ENCODE data around the gene TCF21. TPM values are rescaled to one million over a fixed set of nuclear protein-coding genes. Genes with fewer than 3 reads are reported as not detected.

The TCF21 gene
- total and polyA plus RNA-seq, 10 of the 15 experiments (the other 5 are each of a cell fraction or from before 2014, with no cell fraction given), result 0.08 TPM; not detected in 9

DNA sequence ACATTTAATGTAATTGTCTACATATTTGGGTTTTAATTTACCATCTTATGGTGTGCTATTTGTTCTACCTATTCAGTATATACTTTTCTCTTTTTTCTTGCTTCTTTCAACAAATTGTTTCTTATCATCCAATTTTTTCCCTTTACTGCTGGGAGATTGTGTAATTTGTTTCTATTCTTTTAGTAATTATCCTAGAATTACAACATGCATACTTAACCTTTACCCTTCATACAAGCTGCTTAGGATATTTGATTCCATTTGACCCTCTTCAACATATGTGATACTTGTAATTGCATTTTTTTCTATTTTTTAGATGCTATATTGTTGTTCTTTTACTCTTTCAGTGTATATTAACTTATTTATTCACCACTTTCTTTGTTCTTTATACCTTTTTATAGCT is 49.0 kb downstream of the TCF21 start:
- H3K4me2 ChIP-seq (ENCODE audit: control insufficient read depth, insufficient read depth), result no peak overlapping the region
- in situ Hi-C loops (cut with MboI) (no loop called here), intact Hi-C loops (cut with micrococcal nuclease; ENCODE audit: unreplicated experiment) (no loop called here)
- BruUV-seq (replicated peaks), result no TSS peak
- no peaks in the 10 kb centered on the region for H3K36me3 ChIP-seq (ENCODE audit: control insufficient read depth in 2 of 2, insufficient read depth in 2 of 2, low read length in 1 of 2)
- no peaks in the 10 kb centered on the region for H4K20me1 ChIP-seq (ENCODE audit: control insufficient read depth, insufficient read depth)
- no peaks in the 10 kb centered on the region for H3K27me3 ChIP-seq (replicated peaks in 1 of 2; ENCODE audit: control insufficient read depth in 2 of 2, insufficient read depth in 2 of 2, low read length in 1 of 2)
- SMC1A ChIA-PET (ENCODE audit: uncharacterized antibody, unreplicated experiment), result interaction anchor here (0.6 to 1.1 kb wide), 4 partner anchors 14 to 158 kb away, joined by 3 read pairs; no protein-coding TSS in a partner anchor
- no peak for FAIRE-seq
- TF ChIP-seq MEF2A (IDR thresholded peaks at IDR 0.05; ENCODE audit: insufficient read depth, low read depth, low read length) (no peak), MYC (IDR thresholded peaks at IDR 0.05; ENCODE audit: insufficient read depth, insufficient read length, insufficient replicate concordance, low read length, severe bottlenecking) (no peak)
- no peak overlapping the region for H2AFZ ChIP-seq (ENCODE audit: control insufficient read depth, low read depth, low read length)
- H3K9ac ChIP-seq (ENCODE audit: control insufficient read depth, insufficient read depth, low read length), result no peak overlapping the region
- H3K79me2 ChIP-seq (ENCODE audit: control insufficient read depth, insufficient read depth, low read length), result no peaks in the 10 kb centered on the region
- no peak for DNase-seq (ENCODE audit: low read depth, low spot score)
- H3K4me1 ChIP-seq (ENCODE audit: control insufficient read depth, insufficient read depth, low read length), result no peaks in the 10 kb centered on the region
- CTCF ChIA-PET, result interaction anchor here (0.6 to 2.1 kb wide), 9 partner anchors 12 to 824 kb away, joined by 3 to 18 read pairs (median 4); no protein-coding TSS in a partner anchor
- H3K27ac ChIP-seq (ENCODE audit: control insufficient read depth, insufficient read depth), result no peak overlapping the region
- POLR2A ChIA-PET, result no interaction called here
- ATAC-seq, result no peak
- RAD21 ChIA-PET (ENCODE audit: unreplicated experiment), result no interaction called here
- no peaks in the 10 kb centered on the region for H3K9me3 ChIP-seq (replicated peaks; ENCODE audit: control insufficient read depth, insufficient read depth, low read length)
- H3K4me3 ChIP-seq, result no peak overlapping the region

DNA sequence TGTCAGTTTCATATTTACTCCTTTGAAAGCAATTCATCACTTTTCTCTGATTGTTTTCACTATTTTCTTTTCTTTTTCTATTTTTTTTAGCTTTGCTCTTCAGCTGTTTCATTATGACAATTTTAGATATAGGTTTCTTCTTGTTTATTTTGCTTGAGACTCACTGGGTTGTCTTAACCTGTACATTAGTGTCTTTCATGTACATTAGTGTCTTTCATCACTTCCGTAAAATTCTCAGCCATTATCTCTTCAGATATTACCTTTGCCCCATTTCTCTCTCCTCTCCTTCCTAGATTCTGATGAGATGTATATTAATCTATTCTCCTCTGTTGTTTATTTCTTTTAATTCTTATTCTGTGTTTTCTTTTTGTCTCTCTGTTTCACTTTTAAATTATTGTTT is 49.6 kb downstream of the TCF21 start:
- no peaks in the 10 kb centered on the region for H3K9me3 ChIP-seq (replicated peaks; ENCODE audit: control insufficient read depth, insufficient read depth, low read length)
- H3K4me1 ChIP-seq (ENCODE audit: control insufficient read depth, insufficient read depth, low read length), result no peaks in the 10 kb centered on the region
- ChIA-PET CTCF (interaction anchor here (0.6 to 2.1 kb wide), 7 partner anchors 15 to 825 kb away, joined by 3 to 18 read pairs (median 5); no protein-coding TSS in a partner anchor), POLR2A (no interaction called here), SMC1A (ENCODE audit: uncharacterized antibody, unreplicated experiment) (interaction anchor here (1.0 kb wide), 1 partner anchor 46 kb away, joined by 3 read pairs; no protein-coding TSS in a partner anchor), RAD21 (ENCODE audit: unreplicated experiment) (no interaction called here)
- DNase-seq (ENCODE audit: low read depth, low spot score) (no peak), FAIRE-seq (no peak), ATAC-seq (no peak)
- no peaks in the 10 kb centered on the region for H3K36me3 ChIP-seq (ENCODE audit: control insufficient read depth in 2 of 2, insufficient read depth in 2 of 2, low read length in 1 of 2)
- H3K79me2 ChIP-seq (ENCODE audit: control insufficient read depth, insufficient read depth, low read length), result no peaks in the 10 kb centered on the region
- in situ Hi-C loops (cut with MboI), result no loop called here
- no peak overlapping the region for H3K4me3 ChIP-seq
- no peak overlapping the region for H3K9ac ChIP-seq (ENCODE audit: control insufficient read depth, insufficient read depth, low read length)
- no peak overlapping the region for H2AFZ ChIP-seq (ENCODE audit: control insufficient read depth, low read depth, low read length)
- no peak overlapping the region for H3K4me2 ChIP-seq (ENCODE audit: control insufficient read depth, insufficient read depth)
- WGBS (ENCODE audit: insufficient coverage, insufficient replicate concordance, low lambda C conversion rate, missing lambda C conversion rate), result 100% methylated on average over 1 of the region's 1 CpG
- no peaks in the 10 kb centered on the region for H4K20me1 ChIP-seq (ENCODE audit: control insufficient read depth, insufficient read depth)
- intact Hi-C loops (cut with micrococcal nuclease; ENCODE audit: unreplicated experiment), result no loop called here
- H3K27me3 ChIP-seq (replicated peaks in 1 of 2; ENCODE audit: control insufficient read depth in 2 of 2, insufficient read depth in 2 of 2, low read length in 1 of 2), result no peaks in the 10 kb centered on the region
- no peak overlapping the region for H3K27ac ChIP-seq (ENCODE audit: control insufficient read depth, insufficient read depth)
- no TSS peak for BruUV-seq (replicated peaks)
- TF ChIP-seq DPF2 (IDR thresholded peaks at IDR 0.05) (no peak), NFYB (IDR thresholded peaks at IDR 0.05; ENCODE audit: insufficient read depth, low read depth, low read length) (no peak), TBL1XR1 (IDR thresholded peaks at IDR 0.05; ENCODE audit: low read depth, low read length) (no peak), IKZF1 (conservative IDR thresholded peaks at IDR 0.05) (no peak), SREBF2 (IDR thresholded peaks at IDR 0.05; ENCODE audit: low read length) (no peak), BMI1 (IDR thresholded peaks at IDR 0.05; ENCODE audit: borderline replicate concordance) (no peak), SUPT20H (IDR thresholded peaks at IDR 0.05; ENCODE audit: borderline replicate concordance, control insufficient read depth, low read depth, low read length) (no peak)
- TF ChIP-seq, protein P1, sequence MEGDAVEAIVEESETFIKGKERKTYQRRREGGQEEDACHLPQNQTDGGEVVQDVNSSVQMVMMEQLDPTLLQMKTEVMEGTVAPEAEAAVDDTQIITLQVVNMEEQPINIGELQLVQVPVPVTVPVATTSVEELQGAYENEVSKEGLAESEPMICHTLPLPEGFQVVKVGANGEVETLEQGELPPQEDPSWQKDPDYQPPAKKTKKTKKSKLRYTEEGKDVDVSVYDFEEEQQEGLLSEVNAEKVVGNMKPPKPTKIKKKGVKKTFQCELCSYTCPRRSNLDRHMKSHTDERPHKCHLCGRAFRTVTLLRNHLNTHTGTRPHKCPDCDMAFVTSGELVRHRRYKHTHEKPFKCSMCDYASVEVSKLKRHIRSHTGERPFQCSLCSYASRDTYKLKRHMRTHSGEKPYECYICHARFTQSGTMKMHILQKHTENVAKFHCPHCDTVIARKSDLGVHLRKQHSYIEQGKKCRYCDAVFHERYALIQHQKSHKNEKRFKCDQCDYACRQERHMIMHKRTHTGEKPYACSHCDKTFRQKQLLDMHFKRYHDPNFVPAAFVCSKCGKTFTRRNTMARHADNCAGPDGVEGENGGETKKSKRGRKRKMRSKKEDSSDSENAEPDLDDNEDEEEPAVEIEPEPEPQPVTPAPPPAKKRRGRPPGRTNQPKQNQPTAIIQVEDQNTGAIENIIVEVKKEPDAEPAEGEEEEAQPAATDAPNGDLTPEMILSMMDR (IDR thresholded peaks at IDR 0.05 in 2 of 3, conservative IDR thresholded peaks at IDR 0.05 in 1 of 3; ENCODE audit: control insufficient read depth in 2 of 3, extremely low read depth in 1 of 3, insufficient read depth in 1 of 3, low read depth in 3 of 3, low read length in 3 of 3), result no peak

Data from GM12878 (cell line).